ENCODE data around the gene ROR1. TPM values are rescaled to one million over a fixed set of nuclear protein-coding genes. Genes with fewer than 3 reads are reported as not detected.

ROR1 gene
- total RNA-seq, 1 experiment from 2014 or later = 56.3 TPM

DNA sequence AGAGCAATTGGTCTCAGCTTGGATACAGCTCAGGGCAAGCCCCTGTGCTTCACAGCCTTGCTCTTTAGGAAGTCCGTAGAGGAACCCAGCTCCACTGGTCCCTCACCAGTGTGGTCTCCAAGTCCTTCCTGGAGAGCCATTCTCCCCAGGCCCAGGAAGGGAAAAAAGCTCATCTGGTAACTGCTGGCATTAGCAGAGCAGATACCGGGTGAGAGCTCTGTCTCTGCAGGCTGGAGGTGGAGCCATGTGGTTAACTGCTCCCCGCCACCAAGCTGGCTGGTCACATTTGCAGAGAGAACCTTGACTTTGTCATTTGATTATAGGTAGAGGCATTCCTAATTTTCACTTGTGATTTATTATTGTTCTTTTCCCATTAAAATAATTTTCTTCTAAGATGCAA, 169.6 kb downstream of the ROR1 start (continued):
- TF ChIP-seq, protein P1, sequence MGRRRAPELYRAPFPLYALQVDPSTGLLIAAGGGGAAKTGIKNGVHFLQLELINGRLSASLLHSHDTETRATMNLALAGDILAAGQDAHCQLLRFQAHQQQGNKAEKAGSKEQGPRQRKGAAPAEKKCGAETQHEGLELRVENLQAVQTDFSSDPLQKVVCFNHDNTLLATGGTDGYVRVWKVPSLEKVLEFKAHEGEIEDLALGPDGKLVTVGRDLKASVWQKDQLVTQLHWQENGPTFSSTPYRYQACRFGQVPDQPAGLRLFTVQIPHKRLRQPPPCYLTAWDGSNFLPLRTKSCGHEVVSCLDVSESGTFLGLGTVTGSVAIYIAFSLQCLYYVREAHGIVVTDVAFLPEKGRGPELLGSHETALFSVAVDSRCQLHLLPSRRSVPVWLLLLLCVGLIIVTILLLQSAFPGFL (CRISPR knock-in tag; IDR thresholded peaks at IDR 0.05; ENCODE audit: borderline replicate concordance) = no peak
- no peak for TF ChIP-seq CBFB (CRISPR knock-in tag; IDR thresholded peaks at IDR 0.05; ENCODE audit: low read depth)

DNA sequence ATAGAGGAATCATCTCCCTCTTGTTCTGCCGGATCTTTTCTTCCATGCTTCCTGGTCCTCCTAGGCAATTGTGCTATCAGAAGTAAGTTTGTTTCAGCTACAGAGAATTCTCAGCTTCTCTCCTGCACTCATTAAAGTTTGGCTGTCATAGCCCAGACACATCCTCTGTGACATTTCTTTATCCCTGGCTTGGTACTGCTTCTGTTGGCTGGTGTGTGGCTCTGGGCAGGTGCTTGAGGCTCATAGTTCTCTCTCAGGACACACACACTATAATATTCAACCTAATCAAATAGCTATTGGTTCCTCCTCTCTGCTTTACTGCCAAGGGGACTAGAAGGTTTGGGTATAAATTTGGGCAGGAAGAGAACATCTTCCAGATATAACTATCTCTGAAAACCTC, 172.1 kb downstream of the ROR1 start:
- CTCF ChIA-PET = no interaction called here
- Mint-ChIP-seq H3K27me3 (ENCODE audit: low read depth) (no peaks in the 10 kb centered on the region), H3K27ac (0 out of 2 replicates have a peak overlapping the region, but pooled peaks have one; percentile 28), H3K4me1 (peaks cover 50% of the 10 kb centered on the region), H3K36me3 (no peaks in the 10 kb centered on the region), H3K4me3 (no peak overlapping the region), H3K9me3 (no peaks in the 10 kb centered on the region)
- no peak for DNase-seq (ENCODE audit: low spot score)
- no peak for ATAC-seq
- POLR2A ChIA-PET = no interaction called here
- TF ChIP-seq KAT7 (CRISPR knock-in tag; IDR thresholded peaks at IDR 0.05; ENCODE audit: borderline replicate concordance) (no peak), ZNF219 (CRISPR knock-in tag; IDR thresholded peaks at IDR 0.05; ENCODE audit: borderline replicate concordance) (no peak), ZNF416 (CRISPR knock-in tag; IDR thresholded peaks at IDR 0.05) (no peak), GTF2I (CRISPR knock-in tag; conservative IDR thresholded peaks at IDR 0.05) (no peak), IRF2 (CRISPR knock-in tag; IDR thresholded peaks at IDR 0.05; ENCODE audit: borderline replicate concordance, low read depth) (no peak), JUN (CRISPR knock-in tag; IDR thresholded peaks at IDR 0.05) (no peak), JAZF1 (CRISPR knock-in tag; IDR thresholded peaks at IDR 0.05) (no peak), SMAD3 (CRISPR knock-in tag; IDR thresholded peaks at IDR 0.05; ENCODE audit: borderline replicate concordance) (no peak), TCF7 (CRISPR knock-in tag; IDR thresholded peaks at IDR 0.05; ENCODE audit: low read depth) (no peak), ETV6 (CRISPR knock-in tag; IDR thresholded peaks at IDR 0.05) (no peak), FOXP1 (CRISPR knock-in tag; IDR thresholded peaks at IDR 0.05; ENCODE audit: borderline replicate concordance) (no peak)
- TF ChIP-seq, protein P2, sequence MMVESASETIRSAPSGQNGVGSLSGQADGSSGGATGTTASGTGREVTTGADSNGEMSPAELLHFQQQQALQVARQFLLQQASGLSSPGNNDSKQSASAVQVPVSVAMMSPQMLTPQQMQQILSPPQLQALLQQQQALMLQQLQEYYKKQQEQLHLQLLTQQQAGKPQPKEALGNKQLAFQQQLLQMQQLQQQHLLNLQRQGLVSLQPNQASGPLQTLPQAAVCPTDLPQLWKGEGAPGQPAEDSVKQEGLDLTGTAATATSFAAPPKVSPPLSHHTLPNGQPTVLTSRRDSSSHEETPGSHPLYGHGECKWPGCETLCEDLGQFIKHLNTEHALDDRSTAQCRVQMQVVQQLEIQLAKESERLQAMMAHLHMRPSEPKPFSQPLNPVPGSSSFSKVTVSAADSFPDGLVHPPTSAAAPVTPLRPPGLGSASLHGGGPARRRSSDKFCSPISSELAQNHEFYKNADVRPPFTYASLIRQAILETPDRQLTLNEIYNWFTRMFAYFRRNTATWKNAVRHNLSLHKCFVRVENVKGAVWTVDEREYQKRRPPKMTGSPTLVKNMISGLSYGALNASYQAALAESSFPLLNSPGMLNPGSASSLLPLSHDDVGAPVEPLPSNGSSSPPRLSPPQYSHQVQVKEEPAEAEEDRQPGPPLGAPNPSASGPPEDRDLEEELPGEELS (CRISPR knock-in tag; IDR thresholded peaks at IDR 0.05) = no peak
- TF ChIP-seq, protein P3, sequence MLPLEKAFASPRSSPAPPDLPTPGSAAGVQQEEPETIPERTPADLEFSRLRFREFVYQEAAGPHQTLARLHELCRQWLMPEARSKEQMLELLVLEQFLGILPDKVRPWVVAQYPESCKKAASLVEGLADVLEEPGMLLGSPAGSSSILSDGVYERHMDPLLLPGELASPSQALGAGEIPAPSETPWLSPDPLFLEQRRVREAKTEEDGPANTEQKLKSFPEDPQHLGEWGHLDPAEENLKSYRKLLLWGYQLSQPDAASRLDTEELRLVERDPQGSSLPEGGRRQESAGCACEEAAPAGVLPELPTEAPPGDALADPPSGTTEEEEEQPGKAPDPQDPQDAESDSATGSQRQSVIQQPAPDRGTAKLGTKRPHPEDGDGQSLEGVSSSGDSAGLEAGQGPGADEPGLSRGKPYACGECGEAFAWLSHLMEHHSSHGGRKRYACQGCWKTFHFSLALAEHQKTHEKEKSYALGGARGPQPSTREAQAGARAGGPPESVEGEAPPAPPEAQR (CRISPR knock-in tag; IDR thresholded peaks at IDR 0.05) = no peak
- TF ChIP-seq, protein P4, sequence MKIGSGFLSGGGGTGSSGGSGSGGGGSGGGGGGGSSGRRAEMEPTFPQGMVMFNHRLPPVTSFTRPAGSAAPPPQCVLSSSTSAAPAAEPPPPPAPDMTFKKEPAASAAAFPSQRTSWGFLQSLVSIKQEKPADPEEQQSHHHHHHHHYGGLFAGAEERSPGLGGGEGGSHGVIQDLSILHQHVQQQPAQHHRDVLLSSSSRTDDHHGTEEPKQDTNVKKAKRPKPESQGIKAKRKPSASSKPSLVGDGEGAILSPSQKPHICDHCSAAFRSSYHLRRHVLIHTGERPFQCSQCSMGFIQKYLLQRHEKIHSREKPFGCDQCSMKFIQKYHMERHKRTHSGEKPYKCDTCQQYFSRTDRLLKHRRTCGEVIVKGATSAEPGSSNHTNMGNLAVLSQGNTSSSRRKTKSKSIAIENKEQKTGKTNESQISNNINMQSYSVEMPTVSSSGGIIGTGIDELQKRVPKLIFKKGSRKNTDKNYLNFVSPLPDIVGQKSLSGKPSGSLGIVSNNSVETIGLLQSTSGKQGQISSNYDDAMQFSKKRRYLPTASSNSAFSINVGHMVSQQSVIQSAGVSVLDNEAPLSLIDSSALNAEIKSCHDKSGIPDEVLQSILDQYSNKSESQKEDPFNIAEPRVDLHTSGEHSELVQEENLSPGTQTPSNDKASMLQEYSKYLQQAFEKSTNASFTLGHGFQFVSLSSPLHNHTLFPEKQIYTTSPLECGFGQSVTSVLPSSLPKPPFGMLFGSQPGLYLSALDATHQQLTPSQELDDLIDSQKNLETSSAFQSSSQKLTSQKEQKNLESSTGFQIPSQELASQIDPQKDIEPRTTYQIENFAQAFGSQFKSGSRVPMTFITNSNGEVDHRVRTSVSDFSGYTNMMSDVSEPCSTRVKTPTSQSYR (CRISPR knock-in tag; IDR thresholded peaks at IDR 0.05) = no peak
- TF ChIP-seq, protein P5, sequence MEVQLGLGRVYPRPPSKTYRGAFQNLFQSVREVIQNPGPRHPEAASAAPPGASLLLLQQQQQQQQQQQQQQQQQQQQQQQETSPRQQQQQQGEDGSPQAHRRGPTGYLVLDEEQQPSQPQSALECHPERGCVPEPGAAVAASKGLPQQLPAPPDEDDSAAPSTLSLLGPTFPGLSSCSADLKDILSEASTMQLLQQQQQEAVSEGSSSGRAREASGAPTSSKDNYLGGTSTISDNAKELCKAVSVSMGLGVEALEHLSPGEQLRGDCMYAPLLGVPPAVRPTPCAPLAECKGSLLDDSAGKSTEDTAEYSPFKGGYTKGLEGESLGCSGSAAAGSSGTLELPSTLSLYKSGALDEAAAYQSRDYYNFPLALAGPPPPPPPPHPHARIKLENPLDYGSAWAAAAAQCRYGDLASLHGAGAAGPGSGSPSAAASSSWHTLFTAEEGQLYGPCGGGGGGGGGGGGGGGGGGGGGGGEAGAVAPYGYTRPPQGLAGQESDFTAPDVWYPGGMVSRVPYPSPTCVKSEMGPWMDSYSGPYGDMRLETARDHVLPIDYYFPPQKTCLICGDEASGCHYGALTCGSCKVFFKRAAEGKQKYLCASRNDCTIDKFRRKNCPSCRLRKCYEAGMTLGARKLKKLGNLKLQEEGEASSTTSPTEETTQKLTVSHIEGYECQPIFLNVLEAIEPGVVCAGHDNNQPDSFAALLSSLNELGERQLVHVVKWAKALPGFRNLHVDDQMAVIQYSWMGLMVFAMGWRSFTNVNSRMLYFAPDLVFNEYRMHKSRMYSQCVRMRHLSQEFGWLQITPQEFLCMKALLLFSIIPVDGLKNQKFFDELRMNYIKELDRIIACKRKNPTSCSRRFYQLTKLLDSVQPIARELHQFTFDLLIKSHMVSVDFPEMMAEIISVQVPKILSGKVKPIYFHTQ (CRISPR knock-in tag; IDR thresholded peaks at IDR 0.05) = no peak
